Measurements from ENCODE around the gene APP.

APP gene

DNA sequence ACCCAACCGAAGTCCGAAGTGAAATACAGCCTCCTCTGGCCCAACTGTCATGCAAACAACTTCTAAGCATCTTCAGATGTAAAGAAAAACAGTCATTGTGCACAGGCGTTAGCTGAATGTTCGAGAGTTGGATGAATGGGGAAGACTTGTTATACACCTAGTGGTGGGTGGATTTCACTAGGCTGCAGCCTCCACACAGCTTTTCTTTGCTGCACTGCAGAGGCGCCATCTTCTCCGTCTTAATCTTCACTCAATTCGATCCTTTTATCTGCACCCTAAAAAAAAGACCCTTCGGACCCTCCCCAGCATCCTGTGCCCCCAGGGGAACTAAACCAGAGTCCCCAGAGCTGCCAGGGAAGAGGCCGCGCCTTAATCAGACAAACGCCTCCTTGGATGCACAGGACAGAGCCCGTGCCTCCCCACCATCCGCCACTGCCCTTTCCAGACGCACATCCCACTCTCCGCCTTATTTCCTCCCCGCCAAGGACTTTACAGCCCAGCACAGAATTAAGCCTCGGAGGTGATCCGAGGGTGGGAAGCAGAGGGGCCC lies 1.4 kb downstream of the APP start:
- DNase-seq (ENCODE audit: low read depth in 1 of 2, low spot score in 1 of 2) = peak in 1 of 2 experiments; percentile 71
- TF ChIP-seq POLR2AphosphoS5 (IDR thresholded peaks at IDR 0.05; ENCODE audit: low read depth) = no peak
- peak; percentile 16; the same call in 1 of the 2 replicates for TF ChIP-seq SPI1 (IDR thresholded peaks at IDR 0.05; ENCODE audit: borderline replicate concordance, low read depth)
- TF ChIP-seq, protein P1, sequence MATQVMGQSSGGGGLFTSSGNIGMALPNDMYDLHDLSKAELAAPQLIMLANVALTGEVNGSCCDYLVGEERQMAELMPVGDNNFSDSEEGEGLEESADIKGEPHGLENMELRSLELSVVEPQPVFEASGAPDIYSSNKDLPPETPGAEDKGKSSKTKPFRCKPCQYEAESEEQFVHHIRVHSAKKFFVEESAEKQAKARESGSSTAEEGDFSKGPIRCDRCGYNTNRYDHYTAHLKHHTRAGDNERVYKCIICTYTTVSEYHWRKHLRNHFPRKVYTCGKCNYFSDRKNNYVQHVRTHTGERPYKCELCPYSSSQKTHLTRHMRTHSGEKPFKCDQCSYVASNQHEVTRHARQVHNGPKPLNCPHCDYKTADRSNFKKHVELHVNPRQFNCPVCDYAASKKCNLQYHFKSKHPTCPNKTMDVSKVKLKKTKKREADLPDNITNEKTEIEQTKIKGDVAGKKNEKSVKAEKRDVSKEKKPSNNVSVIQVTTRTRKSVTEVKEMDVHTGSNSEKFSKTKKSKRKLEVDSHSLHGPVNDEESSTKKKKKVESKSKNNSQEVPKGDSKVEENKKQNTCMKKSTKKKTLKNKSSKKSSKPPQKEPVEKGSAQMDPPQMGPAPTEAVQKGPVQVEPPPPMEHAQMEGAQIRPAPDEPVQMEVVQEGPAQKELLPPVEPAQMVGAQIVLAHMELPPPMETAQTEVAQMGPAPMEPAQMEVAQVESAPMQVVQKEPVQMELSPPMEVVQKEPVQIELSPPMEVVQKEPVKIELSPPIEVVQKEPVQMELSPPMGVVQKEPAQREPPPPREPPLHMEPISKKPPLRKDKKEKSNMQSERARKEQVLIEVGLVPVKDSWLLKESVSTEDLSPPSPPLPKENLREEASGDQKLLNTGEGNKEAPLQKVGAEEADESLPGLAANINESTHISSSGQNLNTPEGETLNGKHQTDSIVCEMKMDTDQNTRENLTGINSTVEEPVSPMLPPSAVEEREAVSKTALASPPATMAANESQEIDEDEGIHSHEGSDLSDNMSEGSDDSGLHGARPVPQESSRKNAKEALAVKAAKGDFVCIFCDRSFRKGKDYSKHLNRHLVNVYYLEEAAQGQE (IDR thresholded peaks at IDR 0.05; ENCODE audit: insufficient replicate concordance, low read depth) = no peak
- TF ChIP-seq GABPA (IDR thresholded peaks at IDR 0.05; ENCODE audit: low read depth) = no peak
- TF ChIP-seq, protein P2, sequence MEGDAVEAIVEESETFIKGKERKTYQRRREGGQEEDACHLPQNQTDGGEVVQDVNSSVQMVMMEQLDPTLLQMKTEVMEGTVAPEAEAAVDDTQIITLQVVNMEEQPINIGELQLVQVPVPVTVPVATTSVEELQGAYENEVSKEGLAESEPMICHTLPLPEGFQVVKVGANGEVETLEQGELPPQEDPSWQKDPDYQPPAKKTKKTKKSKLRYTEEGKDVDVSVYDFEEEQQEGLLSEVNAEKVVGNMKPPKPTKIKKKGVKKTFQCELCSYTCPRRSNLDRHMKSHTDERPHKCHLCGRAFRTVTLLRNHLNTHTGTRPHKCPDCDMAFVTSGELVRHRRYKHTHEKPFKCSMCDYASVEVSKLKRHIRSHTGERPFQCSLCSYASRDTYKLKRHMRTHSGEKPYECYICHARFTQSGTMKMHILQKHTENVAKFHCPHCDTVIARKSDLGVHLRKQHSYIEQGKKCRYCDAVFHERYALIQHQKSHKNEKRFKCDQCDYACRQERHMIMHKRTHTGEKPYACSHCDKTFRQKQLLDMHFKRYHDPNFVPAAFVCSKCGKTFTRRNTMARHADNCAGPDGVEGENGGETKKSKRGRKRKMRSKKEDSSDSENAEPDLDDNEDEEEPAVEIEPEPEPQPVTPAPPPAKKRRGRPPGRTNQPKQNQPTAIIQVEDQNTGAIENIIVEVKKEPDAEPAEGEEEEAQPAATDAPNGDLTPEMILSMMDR (IDR thresholded peaks at IDR 0.05; ENCODE audit: insufficient read depth, low read length) = peak; percentile 16
- H3K27ac ChIP-seq (replicated peaks) = peak overlapping the region; percentile 93
- peak overlapping the region; percentile 90 for H3K4me3 ChIP-seq (replicated peaks; ENCODE audit: insufficient read depth, low read length)
- no peaks in the 10 kb centered on the region for H3K27me3 ChIP-seq (ENCODE audit: insufficient read depth, poor library complexity, severe bottlenecking)

DNA sequence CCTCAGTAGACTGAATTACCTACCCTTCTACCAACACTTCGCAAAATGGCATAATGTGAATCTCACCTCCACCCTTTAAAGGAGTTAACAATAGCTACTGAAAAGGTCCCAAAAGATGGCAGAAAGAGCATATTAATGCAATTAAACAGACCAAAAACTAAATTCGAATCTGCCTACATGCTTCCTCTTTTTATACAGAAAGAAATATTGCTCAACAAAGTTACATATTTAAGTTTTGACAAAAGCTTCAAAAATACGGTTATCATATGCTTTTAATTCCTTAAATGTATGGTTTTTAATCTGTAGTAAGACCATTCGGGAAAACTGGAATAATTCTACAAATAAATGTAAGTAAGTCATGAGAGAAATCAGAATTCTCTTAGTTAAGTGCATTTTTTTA lies 2.2 kb downstream of the APP start:
- no peak for DNase-seq (ENCODE audit: low read depth in 1 of 2, low spot score in 1 of 2)
- TF ChIP-seq, protein P2 (IDR thresholded peaks at IDR 0.05; ENCODE audit: insufficient read depth, low read length) = no peak
- 0 out of 2 replicates have a peak, but pooled peaks have one; percentile 8 for TF ChIP-seq SPI1 (IDR thresholded peaks at IDR 0.05; ENCODE audit: borderline replicate concordance, low read depth)
- Histone ChIP-seq H3K27ac (replicated peaks) (peak overlapping the region; percentile 93), H3K27me3 (ENCODE audit: insufficient read depth, poor library complexity, severe bottlenecking) (no peaks in the 10 kb centered on the region), H3K4me3 (replicated peaks; ENCODE audit: insufficient read depth, low read length) (peak overlapping the region; percentile 90)

DNA sequence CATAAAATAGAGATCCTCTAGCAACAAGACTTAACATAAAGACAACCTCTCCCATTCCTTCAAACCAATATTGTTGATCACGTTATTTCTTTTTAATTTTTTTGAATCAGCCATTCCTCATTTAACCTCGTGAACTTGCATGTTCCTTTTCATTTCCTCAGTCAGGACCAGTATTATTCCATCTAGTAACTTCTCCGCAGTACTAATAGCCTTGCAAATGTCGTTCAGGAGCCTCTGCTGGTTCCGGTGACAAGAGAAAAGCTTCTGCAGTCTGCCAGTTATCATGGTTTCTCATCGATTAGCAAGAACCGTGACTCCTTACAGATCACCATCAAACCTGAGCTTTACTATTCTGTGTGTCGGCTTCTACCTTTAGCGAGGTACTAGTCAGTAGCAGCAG lies 3.0 kb downstream of the APP start:
- Histone ChIP-seq H3K27ac (replicated peaks) (peak overlapping the region; percentile 93), H3K4me3 (replicated peaks; ENCODE audit: insufficient read depth, low read length) (peak overlapping the region; percentile 90), H3K27me3 (ENCODE audit: insufficient read depth, poor library complexity, severe bottlenecking) (no peaks in the 10 kb centered on the region)
- TF ChIP-seq, protein P2 (IDR thresholded peaks at IDR 0.05; ENCODE audit: insufficient read depth, low read length) = no peak
- TF ChIP-seq GABPA (IDR thresholded peaks at IDR 0.05; ENCODE audit: low read depth) (no peak), SPI1 (IDR thresholded peaks at IDR 0.05; ENCODE audit: borderline replicate concordance, low read depth) (no peak), POLR2AphosphoS5 (IDR thresholded peaks at IDR 0.05; ENCODE audit: low read depth) (no peak)
- TF ChIP-seq, protein P1 (IDR thresholded peaks at IDR 0.05; ENCODE audit: insufficient replicate concordance, low read depth) = no peak
- DNase-seq (ENCODE audit: low read depth in 1 of 2, low spot score in 1 of 2) = no peak

DNA sequence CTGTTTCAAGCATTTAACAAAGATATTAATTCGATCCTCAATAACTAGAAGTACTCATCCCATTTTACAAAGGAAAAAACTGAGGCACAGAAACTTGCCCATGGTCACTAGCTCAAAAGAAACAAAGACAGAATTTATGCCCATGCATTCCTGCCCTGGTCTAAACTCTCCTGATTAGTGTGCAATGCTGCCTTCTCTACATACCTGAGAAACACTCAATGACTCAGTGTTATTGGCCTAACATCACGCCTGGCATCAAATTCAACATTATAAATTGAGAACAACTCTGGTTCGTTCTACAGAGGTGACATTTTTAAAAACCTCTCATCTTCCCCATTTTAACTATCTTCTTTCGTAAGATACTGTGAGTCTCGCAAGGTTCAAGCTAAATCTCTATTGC lies 5.2 kb downstream of the APP start:
- peak in 1 of 2 experiments; percentile 21 for DNase-seq (ENCODE audit: low read depth in 1 of 2, low spot score in 1 of 2)

More for the DNA sequence above, 5.2 kb downstream of the APP start:
- no peak for TF ChIP-seq GABPA (IDR thresholded peaks at IDR 0.05; ENCODE audit: low read depth)
- no peak for TF ChIP-seq POLR2AphosphoS5 (IDR thresholded peaks at IDR 0.05; ENCODE audit: low read depth)
- TF ChIP-seq, protein P2 (IDR thresholded peaks at IDR 0.05; ENCODE audit: insufficient read depth, low read length) = no peak
- TF ChIP-seq SPI1 (IDR thresholded peaks at IDR 0.05; ENCODE audit: borderline replicate concordance, low read depth) = no peak
- TF ChIP-seq, protein P1 (IDR thresholded peaks at IDR 0.05; ENCODE audit: insufficient replicate concordance, low read depth) = no peak
- Histone ChIP-seq H3K27ac (replicated peaks) (0 out of 2 replicates have a peak overlapping the region, but pooled peaks have one; percentile 3), H3K4me3 (replicated peaks; ENCODE audit: insufficient read depth, low read length) (no peak overlapping the region), H3K27me3 (ENCODE audit: insufficient read depth, poor library complexity, severe bottlenecking) (no peaks in the 10 kb centered on the region)
